Upper lobe of left lung (tissue), 4 donors: ENCODE measurements around the gene FOXA1.

ENCODE experiments used
- CTCF ChIP-seq, 6 experiments: fragments of 450-650 bp in 4 of 6; fragments of 200-600 bp in 2 of 6; sonication (generic) in 2 of 6; IDR thresholded peaks; one replicate each; pipeline ENCODE4 v1.5.1; 2016 to 2019; ENCODE audit warnings: antibody characterized with exemption in 6 of 6
- EP300 ChIP-seq, 4 donors: sonication (generic); formaldehyde crosslinking; IDR thresholded peaks; one replicate each; pipeline ENCODE4 v1.5.1; 2017; ENCODE audit warnings: antibody characterized with exemption in 4 of 4, control low read depth in 2 of 4
- POLR2AphosphoS5 ChIP-seq, 2 donors: sonication (generic); formaldehyde crosslinking; IDR thresholded peaks; one replicate each; pipeline ENCODE4 v1.5.1; 2017; ENCODE audit warnings: antibody characterized with exemption in 2 of 2

GRCh38 chr14:37637341-37637740, 42.3 kb upstream of the FOXA1 start:
- TF ChIP-seq CTCF (IDR thresholded peaks at IDR 0.05) (no peak), EP300 (IDR thresholded peaks at IDR 0.05) (no peak), POLR2AphosphoS5 (IDR thresholded peaks at IDR 0.05) (no peak)
